ENCODE results near the gene CREG2.
A peak's percentile ranks its signal among the peaks of the same experiment; 100 is the strongest.

Gene CREG2

DNA sequence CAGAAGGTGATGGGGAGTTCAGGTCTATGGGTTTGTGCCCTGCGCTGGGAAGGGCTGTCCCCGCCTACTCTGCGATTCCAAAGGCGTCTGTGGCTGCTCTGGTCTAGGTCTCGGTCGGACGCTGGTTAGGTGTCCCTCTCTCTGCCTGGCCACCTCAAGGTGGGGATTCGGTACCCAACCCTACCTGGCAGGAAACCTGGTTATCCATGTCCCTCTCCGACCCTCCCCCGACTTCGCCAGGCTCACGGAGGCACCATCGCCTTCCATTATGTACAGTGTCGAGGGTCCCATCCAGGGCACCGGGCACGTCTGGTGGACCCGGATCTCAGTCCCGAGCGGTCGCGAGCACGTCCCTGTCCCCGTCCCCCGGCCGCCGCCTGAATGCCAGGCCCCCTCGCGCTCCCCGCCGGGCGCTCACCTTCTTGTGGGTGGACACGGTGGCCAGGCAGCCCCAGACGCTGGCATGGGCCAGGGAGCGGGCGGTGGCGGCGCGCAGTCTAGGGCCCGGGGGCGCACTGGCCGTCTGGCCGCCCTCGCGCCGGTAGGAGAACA, 628 bp downstream of the CREG2 start:
- Histone ChIP-seq H3K9ac (ENCODE audit: low read length) (peak overlapping the region; percentile 15), H3K36me3 (ENCODE audit: control insufficient read depth, insufficient read depth, low read length) (no peaks in the 10 kb centered on the region), H3K4me1 (ENCODE audit: control insufficient read depth, insufficient read depth, low read length) (peaks cover 5% of the 10 kb centered on the region), H3K4me3 (ENCODE audit: low read length) (peak overlapping the region; percentile 28), H3K9me3 (ENCODE audit: control insufficient read depth, low read length) (no peaks in the 10 kb centered on the region), H3K27me3 (ENCODE audit: control insufficient read depth, insufficient read depth, low read length) (peaks cover 42% of the 10 kb centered on the region)

DNA sequence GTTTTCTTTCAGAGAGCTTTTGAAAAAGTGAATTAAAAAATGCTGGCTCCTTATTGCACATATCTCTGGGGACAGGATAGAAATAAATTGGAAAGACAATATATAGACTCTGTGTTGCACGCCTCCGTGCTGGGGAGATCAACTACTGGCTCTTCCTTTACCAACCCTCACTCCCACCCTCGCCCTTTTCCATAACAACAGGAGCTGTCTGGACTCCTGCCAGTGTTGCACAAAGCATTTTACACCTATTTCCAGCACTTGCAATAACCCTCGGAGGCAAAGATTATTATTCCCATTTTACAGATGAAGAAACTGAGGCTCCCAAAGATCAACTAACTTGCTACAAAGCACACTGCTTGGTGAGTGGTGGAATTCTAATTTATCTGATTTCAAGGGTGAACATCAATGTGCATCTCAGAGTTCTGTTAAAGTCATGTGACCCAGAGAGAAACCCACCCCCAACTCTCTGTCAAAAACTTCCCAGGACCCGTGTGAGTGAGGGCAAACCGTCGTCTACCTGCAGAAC, 4.2 kb downstream of the CREG2 start:
- no peaks in the 10 kb centered on the region for H3K36me3 ChIP-seq (ENCODE audit: control insufficient read depth, insufficient read depth, low read length)
- H3K9me3 ChIP-seq (ENCODE audit: control insufficient read depth, low read length): no peaks in the 10 kb centered on the region
- H3K4me1 ChIP-seq (ENCODE audit: control insufficient read depth, insufficient read depth, low read length): peaks cover 5% of the 10 kb centered on the region
- no peak overlapping the region for H3K9ac ChIP-seq (ENCODE audit: low read length)
- H3K27me3 ChIP-seq (ENCODE audit: control insufficient read depth, insufficient read depth, low read length): peaks cover 38% of the 10 kb centered on the region
- H3K4me3 ChIP-seq (ENCODE audit: low read length): no peak overlapping the region

DNA sequence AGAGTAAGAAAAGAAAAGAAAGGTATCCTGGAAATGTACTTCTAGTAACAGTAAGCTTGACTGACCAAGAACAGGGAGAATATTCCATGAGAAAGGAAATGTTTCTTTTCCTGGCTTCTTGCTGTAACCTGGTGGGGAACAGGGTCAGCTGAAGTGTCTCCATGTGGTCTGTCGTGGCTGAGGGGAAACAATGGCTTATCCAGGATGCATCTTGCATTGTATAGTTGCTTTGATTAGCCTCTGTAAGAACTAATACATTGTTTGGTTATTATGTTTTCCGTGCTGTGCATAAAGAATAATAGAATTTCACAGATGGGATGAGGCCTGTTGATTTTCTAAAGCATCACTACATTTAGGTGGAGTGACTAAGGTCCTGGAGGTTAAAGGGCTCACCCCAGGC, 4.9 kb downstream of the CREG2 start:
- Histone ChIP-seq H3K4me1 (ENCODE audit: control insufficient read depth, insufficient read depth, low read length) (peaks cover 5% of the 10 kb centered on the region), H3K9me3 (ENCODE audit: control insufficient read depth, low read length) (no peaks in the 10 kb centered on the region), H3K4me3 (ENCODE audit: low read length) (no peak overlapping the region), H3K9ac (ENCODE audit: low read length) (no peak overlapping the region), H3K27me3 (ENCODE audit: control insufficient read depth, insufficient read depth, low read length) (peaks cover 32% of the 10 kb centered on the region), H3K36me3 (ENCODE audit: control insufficient read depth, insufficient read depth, low read length) (no peaks in the 10 kb centered on the region)

DNA sequence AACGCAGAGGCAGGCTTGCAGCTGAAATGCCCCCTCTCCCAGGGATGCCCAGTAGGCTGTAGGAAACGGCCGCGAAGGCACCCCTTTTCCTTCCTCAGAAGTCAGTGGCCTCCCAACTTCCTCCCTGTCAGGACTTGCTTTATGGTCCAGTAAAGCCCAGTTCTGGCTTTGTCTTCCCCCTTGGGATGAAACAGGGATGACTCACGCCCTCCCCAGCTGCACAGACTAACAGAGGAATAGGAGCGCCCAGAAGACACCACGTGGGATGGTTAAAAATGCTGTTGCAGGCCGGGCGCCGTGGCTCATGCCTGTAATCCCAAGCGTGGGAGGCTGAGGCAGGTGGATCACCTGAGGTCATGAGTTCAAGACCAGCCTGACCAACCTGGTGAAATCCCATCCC, 6.9 kb downstream of the CREG2 start:
- H3K9me3 ChIP-seq (ENCODE audit: control insufficient read depth, low read length): no peaks in the 10 kb centered on the region
- no peaks in the 10 kb centered on the region for H3K36me3 ChIP-seq (ENCODE audit: control insufficient read depth, insufficient read depth, low read length)
- no peak overlapping the region for H3K4me3 ChIP-seq (ENCODE audit: low read length)
- H3K4me1 ChIP-seq (ENCODE audit: control insufficient read depth, insufficient read depth, low read length): peaks cover 4% of the 10 kb centered on the region
- H3K27me3 ChIP-seq (ENCODE audit: control insufficient read depth, insufficient read depth, low read length): peaks cover 12% of the 10 kb centered on the region
- H3K9ac ChIP-seq (ENCODE audit: low read length): no peak overlapping the region

DNA sequence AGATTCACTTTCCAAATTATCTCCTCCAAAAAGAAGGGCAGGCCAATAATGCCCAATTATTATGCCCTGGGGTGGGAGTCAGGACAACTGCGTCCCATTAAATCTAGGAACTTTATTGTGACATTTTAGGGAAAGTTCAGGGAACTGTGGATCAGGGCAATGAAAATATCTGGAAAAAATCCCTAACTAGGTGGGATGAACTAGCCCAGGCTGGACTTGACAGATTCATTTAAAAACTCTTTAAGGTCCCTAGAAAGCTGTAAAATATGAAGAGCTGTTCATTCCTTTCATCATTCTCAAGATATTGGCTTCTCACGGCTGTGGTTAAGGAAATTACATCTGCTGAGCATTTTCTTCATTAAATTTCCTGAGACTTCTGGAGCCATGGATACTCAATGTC, 8.2 kb downstream of the CREG2 start:
- H3K9ac ChIP-seq (ENCODE audit: low read length): no peak overlapping the region
- no peaks in the 10 kb centered on the region for H3K9me3 ChIP-seq (ENCODE audit: control insufficient read depth, low read length)
- H3K4me3 ChIP-seq (ENCODE audit: low read length): no peak overlapping the region
- peaks cover 10% of the 10 kb centered on the region for H3K4me1 ChIP-seq (ENCODE audit: control insufficient read depth, insufficient read depth, low read length)
- peaks cover 5% of the 10 kb centered on the region for H3K27me3 ChIP-seq (ENCODE audit: control insufficient read depth, insufficient read depth, low read length)
- H3K36me3 ChIP-seq (ENCODE audit: control insufficient read depth, insufficient read depth, low read length): no peaks in the 10 kb centered on the region

DNA sequence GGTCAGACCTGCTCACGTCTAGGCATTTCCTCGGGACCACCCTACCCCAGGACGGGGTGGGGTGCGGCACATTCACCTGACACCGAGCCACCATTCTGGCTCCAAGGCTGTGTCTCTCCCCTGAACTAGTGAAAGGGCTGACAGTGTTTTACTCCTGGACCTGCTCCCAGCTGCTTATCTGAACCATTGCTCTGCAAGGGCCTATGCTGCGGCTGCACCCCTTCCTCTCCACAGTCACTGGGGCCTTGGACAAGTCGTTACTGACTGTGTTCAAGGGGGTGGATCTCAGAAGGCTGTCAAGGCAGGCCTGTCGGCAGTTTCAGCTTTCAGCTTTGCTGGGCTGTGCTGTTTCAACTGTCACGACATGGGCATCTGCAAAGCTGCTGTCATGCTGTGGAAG, 11.7 kb downstream of the CREG2 start:
- Histone ChIP-seq H3K4me3 (ENCODE audit: low read length) (no peak overlapping the region), H3K27me3 (ENCODE audit: control insufficient read depth, insufficient read depth, low read length) (no peaks in the 10 kb centered on the region), H3K4me1 (ENCODE audit: control insufficient read depth, insufficient read depth, low read length) (peaks cover 10% of the 10 kb centered on the region), H3K9ac (ENCODE audit: low read length) (no peak overlapping the region), H3K36me3 (ENCODE audit: control insufficient read depth, insufficient read depth, low read length) (no peaks in the 10 kb centered on the region), H3K9me3 (ENCODE audit: control insufficient read depth, low read length) (no peaks in the 10 kb centered on the region)

DNA sequence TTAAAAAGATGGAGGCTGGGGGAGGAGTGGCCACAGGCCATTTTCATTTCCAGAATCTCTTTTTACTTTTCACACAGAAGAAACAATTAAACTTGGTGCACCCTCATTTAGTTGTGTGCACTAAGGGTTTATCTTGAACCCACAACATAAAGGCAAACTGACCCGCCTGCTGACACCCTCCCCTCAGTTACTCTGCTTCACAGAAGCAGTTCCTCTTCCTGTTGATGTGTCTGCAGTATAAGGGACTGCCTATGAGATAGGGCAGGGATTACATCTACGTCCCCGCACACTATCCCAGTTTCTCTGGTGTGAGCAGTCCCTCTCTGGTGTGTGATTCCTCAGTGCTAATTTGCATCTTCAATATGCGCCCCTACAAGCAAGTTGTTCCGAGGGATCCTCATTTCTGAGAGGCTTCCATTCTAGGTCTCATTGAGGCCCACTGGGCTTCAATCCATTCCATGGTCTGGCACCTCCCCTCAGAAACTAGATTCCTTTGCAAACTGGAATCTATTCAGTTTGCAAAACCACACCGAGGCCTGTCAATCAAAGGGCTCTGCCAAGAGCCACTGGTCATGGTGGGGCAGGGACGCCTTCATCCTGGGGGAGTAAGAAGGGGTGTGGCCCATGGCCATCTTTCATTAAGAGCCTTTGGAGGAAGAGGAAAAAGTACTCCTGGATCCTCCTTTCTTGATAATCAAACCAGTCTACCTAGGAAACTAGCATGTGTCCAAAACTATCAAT, 12.3 kb downstream of the CREG2 start:
- Histone ChIP-seq H3K4me1 (ENCODE audit: control insufficient read depth, insufficient read depth, low read length) (peaks cover 10% of the 10 kb centered on the region), H3K4me3 (ENCODE audit: low read length) (no peak overlapping the region), H3K36me3 (ENCODE audit: control insufficient read depth, insufficient read depth, low read length) (no peaks in the 10 kb centered on the region), H3K9me3 (ENCODE audit: control insufficient read depth, low read length) (no peaks in the 10 kb centered on the region), H3K9ac (ENCODE audit: low read length) (no peak overlapping the region), H3K27me3 (ENCODE audit: control insufficient read depth, insufficient read depth, low read length) (no peaks in the 10 kb centered on the region)

DNA sequence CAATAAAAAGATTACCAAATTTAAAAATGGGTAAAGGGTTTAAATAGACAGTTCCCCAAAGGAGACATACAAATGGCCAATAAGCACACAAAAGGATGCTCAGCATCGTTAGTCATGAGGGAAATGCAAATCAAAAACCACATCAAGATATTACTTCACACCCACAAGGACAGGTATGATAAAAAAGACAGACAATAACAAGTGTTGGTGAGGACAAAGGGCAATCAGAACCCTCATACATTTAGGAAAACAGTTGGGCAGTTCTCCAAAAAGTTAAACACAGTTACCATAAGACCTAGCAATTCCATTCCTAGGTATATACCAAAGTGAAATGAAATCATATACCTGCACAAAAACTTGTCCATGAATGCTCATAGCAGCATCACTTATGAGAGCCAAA, 14.5 kb downstream of the CREG2 start:
- H3K4me3 ChIP-seq (ENCODE audit: low read length): no peak overlapping the region
- no peaks in the 10 kb centered on the region for H3K36me3 ChIP-seq (ENCODE audit: control insufficient read depth, insufficient read depth, low read length)
- H3K9me3 ChIP-seq (ENCODE audit: control insufficient read depth, low read length): no peaks in the 10 kb centered on the region
- no peaks in the 10 kb centered on the region for H3K27me3 ChIP-seq (ENCODE audit: control insufficient read depth, insufficient read depth, low read length)
- peaks cover 10% of the 10 kb centered on the region for H3K4me1 ChIP-seq (ENCODE audit: control insufficient read depth, insufficient read depth, low read length)
- H3K9ac ChIP-seq (ENCODE audit: low read length): no peak overlapping the region

DNA sequence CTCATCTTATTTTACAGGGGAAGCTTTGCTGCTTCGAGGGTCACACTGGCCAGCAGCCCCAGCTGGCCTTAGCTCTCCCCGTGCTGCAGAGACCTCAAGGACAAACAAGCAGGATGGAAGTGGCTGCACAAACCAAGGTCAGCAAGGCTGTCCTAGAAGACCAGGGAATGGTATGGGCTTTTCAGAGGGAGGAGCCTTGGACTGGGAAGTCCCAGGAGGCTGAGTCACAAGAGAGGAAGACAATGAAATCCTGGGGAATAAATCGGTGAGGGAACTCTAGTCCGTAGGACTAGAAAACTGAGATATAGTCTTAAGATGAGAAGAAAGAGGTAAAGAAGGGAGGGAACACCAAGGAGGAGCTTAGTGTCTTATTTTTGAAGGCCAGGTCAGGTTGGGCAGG, 15.7 kb downstream of the CREG2 start:
- H3K4me1 ChIP-seq (ENCODE audit: control insufficient read depth, insufficient read depth, low read length): peaks cover 10% of the 10 kb centered on the region

DNA sequence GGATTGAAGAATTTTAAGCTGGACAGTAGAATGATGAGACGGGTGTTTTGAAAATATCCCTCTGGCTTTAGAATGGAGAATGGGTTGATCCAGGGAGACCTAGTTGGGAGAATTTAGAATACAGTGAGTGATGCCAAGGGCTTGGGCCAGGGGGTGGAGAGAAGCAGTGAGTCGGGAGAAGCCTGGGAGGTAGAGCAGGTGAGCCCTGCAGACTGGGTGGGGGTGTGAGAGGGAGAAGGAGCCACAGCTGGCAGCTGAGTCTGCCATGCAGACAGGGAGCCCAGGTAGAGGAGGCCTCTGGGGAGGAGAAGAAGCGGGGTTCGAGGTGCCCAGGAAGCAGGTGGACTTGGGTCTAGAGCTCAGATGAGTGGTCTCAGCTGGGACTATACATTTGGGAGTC, 18.2 kb downstream of the CREG2 start:
- Histone ChIP-seq H3K4me3 (ENCODE audit: low read length) (no peak overlapping the region), H3K9me3 (ENCODE audit: control insufficient read depth, low read length) (no peaks in the 10 kb centered on the region), H3K36me3 (ENCODE audit: control insufficient read depth, insufficient read depth, low read length) (no peaks in the 10 kb centered on the region), H3K4me1 (ENCODE audit: control insufficient read depth, insufficient read depth, low read length) (no peaks in the 10 kb centered on the region), H3K27me3 (ENCODE audit: control insufficient read depth, insufficient read depth, low read length) (no peaks in the 10 kb centered on the region), H3K9ac (ENCODE audit: low read length) (no peak overlapping the region)

More for the DNA sequence above, 15.7 kb downstream of the CREG2 start:
- Histone ChIP-seq H3K27me3 (ENCODE audit: control insufficient read depth, insufficient read depth, low read length) (no peaks in the 10 kb centered on the region), H3K36me3 (ENCODE audit: control insufficient read depth, insufficient read depth, low read length) (no peaks in the 10 kb centered on the region), H3K9ac (ENCODE audit: low read length) (no peak overlapping the region), H3K4me3 (ENCODE audit: low read length) (no peak overlapping the region), H3K9me3 (ENCODE audit: control insufficient read depth, low read length) (no peaks in the 10 kb centered on the region)

DNA sequence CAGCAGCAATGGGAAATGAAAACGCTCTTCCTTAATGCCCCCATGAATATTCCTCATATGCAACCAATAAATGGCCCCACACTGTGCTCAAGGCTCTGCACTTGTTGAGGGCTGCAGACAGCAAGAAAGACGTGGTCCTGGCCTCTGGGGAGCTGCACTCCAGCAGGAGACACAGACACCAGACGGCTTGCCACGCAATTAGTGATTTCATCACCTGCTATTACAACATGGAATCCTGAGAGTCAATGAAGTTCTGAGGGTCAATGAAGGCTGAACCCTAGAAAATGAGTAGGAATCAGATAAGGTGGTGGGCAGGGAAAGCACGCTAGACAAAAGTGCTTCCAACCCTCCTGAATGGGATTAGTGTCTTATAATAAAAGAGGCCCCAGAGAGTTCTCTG, 18.9 kb downstream of the CREG2 start:
- Histone ChIP-seq H3K4me1 (ENCODE audit: control insufficient read depth, insufficient read depth, low read length) (no peaks in the 10 kb centered on the region), H3K4me3 (ENCODE audit: low read length) (no peak overlapping the region), H3K36me3 (ENCODE audit: control insufficient read depth, insufficient read depth, low read length) (no peaks in the 10 kb centered on the region), H3K27me3 (ENCODE audit: control insufficient read depth, insufficient read depth, low read length) (no peaks in the 10 kb centered on the region), H3K9me3 (ENCODE audit: control insufficient read depth, low read length) (no peaks in the 10 kb centered on the region), H3K9ac (ENCODE audit: low read length) (no peak overlapping the region)

DNA sequence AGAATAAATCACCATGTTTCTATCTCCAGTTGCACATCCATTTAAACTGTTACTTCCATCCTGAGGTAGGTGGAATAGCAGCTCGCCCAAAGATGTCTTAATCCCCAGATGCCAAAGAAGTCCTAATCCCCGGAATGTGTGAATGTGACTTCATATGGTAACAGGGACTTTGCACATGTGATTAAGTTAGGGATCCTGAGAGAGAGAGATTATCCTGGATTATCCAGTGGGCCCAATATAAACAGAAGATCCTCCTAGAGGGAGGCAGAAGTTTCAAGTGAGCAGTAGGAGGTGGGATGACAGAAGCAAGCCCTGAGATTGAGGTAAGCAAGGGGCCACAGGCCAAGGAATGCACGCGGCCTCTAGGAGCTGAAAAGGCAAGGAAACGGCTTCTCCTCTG, 19.8 kb downstream of the CREG2 start:
- Histone ChIP-seq H3K36me3 (ENCODE audit: control insufficient read depth, insufficient read depth, low read length) (no peaks in the 10 kb centered on the region), H3K9me3 (ENCODE audit: control insufficient read depth, low read length) (no peaks in the 10 kb centered on the region), H3K27me3 (ENCODE audit: control insufficient read depth, insufficient read depth, low read length) (no peaks in the 10 kb centered on the region), H3K4me1 (ENCODE audit: control insufficient read depth, insufficient read depth, low read length) (no peaks in the 10 kb centered on the region), H3K4me3 (ENCODE audit: low read length) (no peak overlapping the region), H3K9ac (ENCODE audit: low read length) (no peak overlapping the region)
